ENCODE measurements around the gene CUX1. TPM values are rescaled to one million over a fixed set of nuclear protein-coding genes. Genes with fewer than 3 reads are reported as not detected.

The CUX1 gene
- total RNA-seq, 1 experiment from 2014 or later = 116 TPM

- Mint-ChIP-seq H3K36me3 (ENCODE audit: insufficient read depth, unreplicated experiment) (peaks cover 42% of the 10 kb centered on the region), H3K4me3 (ENCODE audit: unreplicated experiment) (peak overlapping the region; percentile 88)
- peak in 1 of 2 experiments; percentile 14 for TF ChIP-seq CTCF (IDR thresholded peaks at IDR 0.05; ENCODE audit: insufficient read depth in 1 of 2, low read depth in 1 of 2, low read length in 1 of 2, severe bottlenecking in 1 of 2, unreplicated experiment in 1 of 2)
Measured at GRCh38 chr7:101816595-101817470, 593 bp upstream of the CUX1 start.

GRCh38 chr7:101818287-101819071, 1.1 kb downstream of the CUX1 start:
- intact Hi-C loops (cut with micrococcal nuclease; ENCODE audit: unreplicated experiment) = loop anchor here (5.0 kb wide), 3 partner anchors 194 to 454 kb away; no protein-coding TSS in a partner anchor
- H3K9me3 Mint-ChIP-seq (ENCODE audit: unreplicated experiment) = no peaks in the 10 kb centered on the region
- H3K27me3 ChIP-seq (replicated peaks; ENCODE audit: control insufficient read depth, insufficient read depth, low read length) = no peaks in the 10 kb centered on the region
- peak in 1 of 2 experiments; percentile 24 for DNase-seq
- H3K4me3 ChIP-seq (ENCODE audit: low read depth, low read length) = peak overlapping the region; percentile 14; the same call in 1 of the 2 replicates
- peaks cover 28% of the 10 kb centered on the region for H3K4me1 ChIP-seq
- H3K4me3 Mint-ChIP-seq (ENCODE audit: unreplicated experiment) = peak overlapping the region; percentile 88
- H3K4me1 Mint-ChIP-seq (ENCODE audit: low read depth, unreplicated experiment) = peaks cover 28% of the 10 kb centered on the region
- ChIA-PET POLR2A (no interaction called here), CTCF (no interaction called here)
- peak overlapping the region; percentile 80 for H3K27ac Mint-ChIP-seq (ENCODE audit: unreplicated experiment)
- no peak for TF ChIP-seq CTCF (IDR thresholded peaks at IDR 0.05; ENCODE audit: insufficient read depth in 1 of 2, low read depth in 1 of 2, low read length in 1 of 2, severe bottlenecking in 1 of 2, unreplicated experiment in 1 of 2)
- no peaks in the 10 kb centered on the region for H3K9me3 ChIP-seq
- H3K36me3 ChIP-seq (ENCODE audit: control insufficient read depth, insufficient read depth, low read length) = no peaks in the 10 kb centered on the region
- BruUV-seq (replicated peaks) = no TSS peak
- H3K36me3 Mint-ChIP-seq (ENCODE audit: insufficient read depth, unreplicated experiment) = peaks cover 56% of the 10 kb centered on the region
- H3K27me3 Mint-ChIP-seq (ENCODE audit: insufficient read depth, unreplicated experiment) = no peaks in the 10 kb centered on the region

More at GRCh38 chr7:101816595-101817470, 593 bp upstream of the CUX1 start:
- peak overlapping the region; percentile 83 for H3K27ac Mint-ChIP-seq (ENCODE audit: unreplicated experiment)
- intact Hi-C loops (cut with micrococcal nuclease; ENCODE audit: unreplicated experiment) = loop anchor here (2.0 to 5.0 kb wide), 4 partner anchors 66 to 455 kb away; no protein-coding TSS in a partner anchor
- Histone ChIP-seq H3K9me3 (no peaks in the 10 kb centered on the region), H3K4me3 (ENCODE audit: low read depth, low read length) (peak overlapping the region; percentile 99), H3K36me3 (ENCODE audit: control insufficient read depth, insufficient read depth, low read length) (no peaks in the 10 kb centered on the region), H3K4me1 (peaks cover 32% of the 10 kb centered on the region), H3K27me3 (replicated peaks; ENCODE audit: control insufficient read depth, insufficient read depth, low read length) (no peaks in the 10 kb centered on the region)
- ChIA-PET POLR2A (interaction anchor here (0.5 to 0.6 kb wide), 3 partner anchors 73 to 509 kb away, joined by 3 to 5 read pairs (median 4); no protein-coding TSS in a partner anchor), CTCF (interaction anchor here (0.5 kb wide), 1 partner anchor 360 kb away, joined by 3 read pairs; no protein-coding TSS in a partner anchor)
- no TSS peak for BruUV-seq (replicated peaks)
- DNase-seq = peak; percentile 55 to 81
- peaks cover 28% of the 10 kb centered on the region for H3K4me1 Mint-ChIP-seq (ENCODE audit: low read depth, unreplicated experiment)
- H3K9me3 Mint-ChIP-seq (ENCODE audit: unreplicated experiment) = no peaks in the 10 kb centered on the region
- no peaks in the 10 kb centered on the region for H3K27me3 Mint-ChIP-seq (ENCODE audit: insufficient read depth, unreplicated experiment)

GRCh38 chr7:101819183-101819582, 1.8 kb downstream of the CUX1 start:
- TF ChIP-seq CTCF (IDR thresholded peaks at IDR 0.05; ENCODE audit: insufficient read depth in 1 of 2, low read depth in 1 of 2, low read length in 1 of 2, severe bottlenecking in 1 of 2, unreplicated experiment in 1 of 2) = no peak
- ChIA-PET POLR2A (no interaction called here), CTCF (no interaction called here)
- Histone ChIP-seq H3K4me1 (peaks cover 28% of the 10 kb centered on the region), H3K9me3 (no peaks in the 10 kb centered on the region), H3K4me3 (ENCODE audit: low read depth, low read length) (no peak overlapping the region), H3K27me3 (replicated peaks; ENCODE audit: control insufficient read depth, insufficient read depth, low read length) (no peaks in the 10 kb centered on the region), H3K36me3 (ENCODE audit: control insufficient read depth, insufficient read depth, low read length) (no peaks in the 10 kb centered on the region)
- H3K27ac Mint-ChIP-seq (ENCODE audit: unreplicated experiment) = peak overlapping the region; percentile 47
- no peak for DNase-seq
- no TSS peak for BruUV-seq (replicated peaks)
- H3K36me3 Mint-ChIP-seq (ENCODE audit: insufficient read depth, unreplicated experiment) = peaks cover 63% of the 10 kb centered on the region
- no peaks in the 10 kb centered on the region for H3K27me3 Mint-ChIP-seq (ENCODE audit: insufficient read depth, unreplicated experiment)
- H3K9me3 Mint-ChIP-seq (ENCODE audit: unreplicated experiment) = no peaks in the 10 kb centered on the region
- H3K4me3 Mint-ChIP-seq (ENCODE audit: unreplicated experiment) = peak overlapping the region; percentile 88
- peaks cover 28% of the 10 kb centered on the region for H3K4me1 Mint-ChIP-seq (ENCODE audit: low read depth, unreplicated experiment)
- intact Hi-C loops (cut with micrococcal nuclease; ENCODE audit: unreplicated experiment) = loop anchor here (5.0 kb wide), 3 partner anchors 193 to 453 kb away; no protein-coding TSS in a partner anchor

Measured in Caco-2 (cell line).